ENCODE measurements around the gene RARB. TPM values are rescaled to one million over a fixed set of nuclear protein-coding genes. Genes with fewer than 3 reads are reported as not detected.

Gene RARB
- total RNA-seq, 1 experiment from 2014 or later = 2.5 TPM

GRCh38 chr3:25381083-25381482 is 47.0 kb upstream of the RARB start:
- H3K4me1 Mint-ChIP-seq (ENCODE audit: low read depth, unreplicated experiment) = peaks cover 29% of the 10 kb centered on the region
- H3K27me3 ChIP-seq (replicated peaks; ENCODE audit: control insufficient read depth, insufficient read depth, low read length) = no peaks in the 10 kb centered on the region
- ChIA-PET POLR2A (no interaction called here), CTCF (no interaction called here)
- H3K9me3 ChIP-seq = no peaks in the 10 kb centered on the region
- no peaks in the 10 kb centered on the region for H3K36me3 Mint-ChIP-seq (ENCODE audit: insufficient read depth, unreplicated experiment)
- no peak for TF ChIP-seq CTCF (IDR thresholded peaks at IDR 0.05; ENCODE audit: insufficient read depth in 1 of 2, low read depth in 1 of 2, low read length in 1 of 2, severe bottlenecking in 1 of 2, unreplicated experiment in 1 of 2)
- no peaks in the 10 kb centered on the region for H3K27me3 Mint-ChIP-seq (ENCODE audit: insufficient read depth, unreplicated experiment)
- intact Hi-C loops (cut with micrococcal nuclease; ENCODE audit: unreplicated experiment) = no loop called here
- DNase-seq = no peak
- no peaks in the 10 kb centered on the region for H3K36me3 ChIP-seq (ENCODE audit: control insufficient read depth, insufficient read depth, low read length)
- no TSS peak for BruUV-seq (replicated peaks)
- H3K4me1 ChIP-seq = peaks cover 40% of the 10 kb centered on the region
- H3K9me3 Mint-ChIP-seq (ENCODE audit: unreplicated experiment) = no peaks in the 10 kb centered on the region
- H3K27ac Mint-ChIP-seq (ENCODE audit: unreplicated experiment) = no peak overlapping the region
- no peak overlapping the region for H3K4me3 Mint-ChIP-seq (ENCODE audit: unreplicated experiment)
- no peak overlapping the region for H3K4me3 ChIP-seq (ENCODE audit: low read depth, low read length)

- intact Hi-C loops (cut with micrococcal nuclease; ENCODE audit: unreplicated experiment) = no loop called here
- H3K36me3 ChIP-seq (ENCODE audit: control insufficient read depth, insufficient read depth, low read length) = no peaks in the 10 kb centered on the region
- H3K27me3 ChIP-seq (replicated peaks; ENCODE audit: control insufficient read depth, insufficient read depth, low read length) = no peaks in the 10 kb centered on the region
- H3K9me3 ChIP-seq = no peaks in the 10 kb centered on the region
- POLR2A ChIA-PET = no interaction called here
- no peak overlapping the region for H3K27ac Mint-ChIP-seq (ENCODE audit: unreplicated experiment)
- peaks cover 8% of the 10 kb centered on the region for H3K4me1 ChIP-seq
- H3K36me3 Mint-ChIP-seq (ENCODE audit: insufficient read depth, unreplicated experiment) = no peaks in the 10 kb centered on the region
- no TSS peak for BruUV-seq (replicated peaks)
- CTCF ChIA-PET = no interaction called here
- H3K4me3 Mint-ChIP-seq (ENCODE audit: unreplicated experiment) = no peak overlapping the region
- no peak overlapping the region for H3K4me3 ChIP-seq (ENCODE audit: low read depth, low read length)
- no peak for TF ChIP-seq CTCF (IDR thresholded peaks at IDR 0.05; ENCODE audit: insufficient read depth in 1 of 2, low read depth in 1 of 2, low read length in 1 of 2, severe bottlenecking in 1 of 2, unreplicated experiment in 1 of 2)
- peaks cover 12% of the 10 kb centered on the region for H3K4me1 Mint-ChIP-seq (ENCODE audit: low read depth, unreplicated experiment)
- no peaks in the 10 kb centered on the region for H3K27me3 Mint-ChIP-seq (ENCODE audit: insufficient read depth, unreplicated experiment)
- no peak for DNase-seq
- no peaks in the 10 kb centered on the region for H3K9me3 Mint-ChIP-seq (ENCODE audit: unreplicated experiment)
These were observed 43.6 kb upstream of the RARB start for GRCh38 chr3:25384471-25384870.

- no TSS peak for BruUV-seq (replicated peaks)
- CTCF ChIA-PET = no interaction called here
- Mint-ChIP-seq H3K9me3 (ENCODE audit: unreplicated experiment) (no peaks in the 10 kb centered on the region), H3K4me1 (ENCODE audit: low read depth, unreplicated experiment) (peaks cover 2% of the 10 kb centered on the region), H3K27ac (ENCODE audit: unreplicated experiment) (no peak overlapping the region), H3K27me3 (ENCODE audit: insufficient read depth, unreplicated experiment) (no peaks in the 10 kb centered on the region), H3K4me3 (ENCODE audit: unreplicated experiment) (no peak overlapping the region), H3K36me3 (ENCODE audit: insufficient read depth, unreplicated experiment) (no peaks in the 10 kb centered on the region)
- Histone ChIP-seq H3K27me3 (replicated peaks; ENCODE audit: control insufficient read depth, insufficient read depth, low read length) (no peaks in the 10 kb centered on the region), H3K4me1 (no peaks in the 10 kb centered on the region), H3K9me3 (no peaks in the 10 kb centered on the region), H3K36me3 (ENCODE audit: control insufficient read depth, insufficient read depth, low read length) (no peaks in the 10 kb centered on the region), H3K4me3 (ENCODE audit: low read depth, low read length) (no peak overlapping the region)
- intact Hi-C loops (cut with micrococcal nuclease; ENCODE audit: unreplicated experiment) = no loop called here
- POLR2A ChIA-PET = no interaction called here
- no peak for DNase-seq
- no peak for TF ChIP-seq CTCF (IDR thresholded peaks at IDR 0.05; ENCODE audit: insufficient read depth in 1 of 2, low read depth in 1 of 2, low read length in 1 of 2, severe bottlenecking in 1 of 2, unreplicated experiment in 1 of 2)
These were observed 42.1 kb upstream of the RARB start for GRCh38 chr3:25385807-25386460.

Data from Caco-2 (cell line).